22Rv1 (cell line): ENCODE results near the gene THAP11.
A peak's percentile ranks its signal among the peaks of the same experiment; 100 is the strongest.

Source experiments
- H3K27ac ChIP-seq: fragments of 450-650 bp; 2 replicates; pipeline ENCODE4 v1.5.1; 2017
- CTCF ChIP-seq: fragments of 450-650 bp; IDR thresholded peaks from 2 replicates; pipeline ENCODE4 v1.5.1; 2017; ENCODE audit warnings: mild to moderate bottlenecking
- ZFX ChIP-seq: fragments of 450-650 bp; IDR thresholded peaks from 2 replicates; pipeline ENCODE4 v1.6.1; 2017; ENCODE audit warnings: antibody characterized with exemption, borderline replicate concordance

Gene THAP11

DNA sequence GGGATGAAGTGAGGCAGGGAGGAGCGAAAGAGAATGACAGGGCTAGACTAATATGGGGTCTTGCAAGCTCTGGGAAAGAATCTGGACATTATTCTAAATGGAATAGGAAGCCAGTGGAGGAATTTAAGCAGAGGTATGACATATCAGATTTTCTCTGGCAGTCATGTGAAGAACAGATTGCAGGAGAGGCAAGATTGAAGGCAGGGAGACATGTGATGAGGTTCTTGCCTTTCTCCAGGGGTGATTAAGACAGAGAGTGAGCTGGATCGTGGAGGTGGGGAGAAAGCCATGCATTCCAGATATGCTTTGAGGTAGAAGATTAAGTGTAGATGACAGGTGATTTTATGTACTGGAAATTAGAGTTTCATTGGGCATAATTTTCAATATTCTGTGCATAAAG, 4.3 kb upstream of the THAP11 start:
- TF ChIP-seq CTCF (no peak), ZFX (no peak)
- H3K27ac ChIP-seq = no peak overlapping the region

DNA sequence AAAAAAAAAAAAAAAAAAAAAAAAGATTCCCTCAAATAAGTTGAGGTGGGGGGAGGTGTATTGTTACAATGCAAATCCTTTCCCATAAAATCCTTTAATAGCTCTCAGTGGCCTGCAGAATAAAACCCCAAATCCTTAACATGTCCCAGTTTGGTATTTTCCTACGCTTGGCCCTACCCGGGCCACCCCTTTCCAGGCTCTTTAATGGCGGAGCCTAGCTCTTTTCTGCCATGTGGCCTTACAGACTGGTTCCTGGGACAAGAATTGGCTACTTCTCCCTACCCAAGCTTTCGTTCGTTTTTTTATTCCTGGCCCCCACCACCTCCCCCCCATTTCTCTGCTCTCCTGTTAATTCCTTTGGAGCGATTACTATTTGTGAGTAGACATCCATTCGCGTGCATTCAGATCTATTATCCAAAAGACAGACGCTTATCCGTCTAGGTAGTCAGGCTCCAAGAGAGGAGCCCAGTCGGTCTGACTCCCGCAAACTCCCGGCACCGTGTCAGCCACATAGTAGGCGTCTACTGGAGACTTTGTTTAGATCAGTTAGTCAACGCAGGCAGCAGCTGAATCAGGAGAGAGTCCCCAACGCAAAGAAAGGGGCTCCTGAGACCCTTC, 813 bp upstream of the THAP11 start:
- peak overlapping the region; percentile 97 for H3K27ac ChIP-seq
- no peak for TF ChIP-seq ZFX
- no peak for TF ChIP-seq CTCF

DNA sequence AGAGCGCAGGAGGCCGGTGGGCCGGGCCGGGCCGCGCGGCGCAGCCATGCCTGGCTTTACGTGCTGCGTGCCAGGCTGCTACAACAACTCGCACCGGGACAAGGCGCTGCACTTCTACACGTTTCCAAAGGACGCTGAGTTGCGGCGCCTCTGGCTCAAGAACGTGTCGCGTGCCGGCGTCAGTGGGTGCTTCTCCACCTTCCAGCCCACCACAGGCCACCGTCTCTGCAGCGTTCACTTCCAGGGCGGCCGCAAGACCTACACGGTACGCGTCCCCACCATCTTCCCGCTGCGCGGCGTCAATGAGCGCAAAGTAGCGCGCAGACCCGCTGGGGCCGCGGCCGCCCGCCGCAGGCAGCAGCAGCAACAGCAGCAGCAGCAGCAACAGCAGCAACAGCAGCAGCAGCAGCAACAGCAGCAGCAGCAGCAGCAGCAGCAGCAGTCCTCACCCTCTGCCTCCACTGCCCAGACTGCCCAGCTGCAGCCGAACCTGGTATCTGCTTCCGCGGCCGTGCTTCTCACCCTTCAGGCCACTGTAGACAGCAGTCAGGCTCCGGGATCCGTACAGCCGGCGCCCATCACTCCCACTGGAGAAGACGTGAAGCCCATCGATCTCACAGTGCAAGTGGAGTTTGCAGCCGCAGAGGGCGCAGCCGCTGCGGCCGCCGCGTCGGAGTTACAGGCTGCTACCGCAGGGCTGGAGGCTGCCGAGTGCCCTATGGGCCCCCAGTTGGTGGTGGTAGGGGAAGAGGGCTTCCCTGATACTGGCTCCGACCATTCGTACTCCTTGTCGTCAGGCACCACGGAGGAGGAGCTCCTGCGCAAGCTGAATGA, 606 bp downstream of the THAP11 start:
- TF ChIP-seq ZFX (no peak), CTCF (no peak)
- H3K27ac ChIP-seq = peak overlapping the region; percentile 97

- peak overlapping the region; percentile 97 for H3K27ac ChIP-seq
- TF ChIP-seq ZFX (no peak), CTCF (no peak)
Measured at GRCh38 chr16:67843343-67843765, 1.2 kb downstream of the THAP11 start.

DNA sequence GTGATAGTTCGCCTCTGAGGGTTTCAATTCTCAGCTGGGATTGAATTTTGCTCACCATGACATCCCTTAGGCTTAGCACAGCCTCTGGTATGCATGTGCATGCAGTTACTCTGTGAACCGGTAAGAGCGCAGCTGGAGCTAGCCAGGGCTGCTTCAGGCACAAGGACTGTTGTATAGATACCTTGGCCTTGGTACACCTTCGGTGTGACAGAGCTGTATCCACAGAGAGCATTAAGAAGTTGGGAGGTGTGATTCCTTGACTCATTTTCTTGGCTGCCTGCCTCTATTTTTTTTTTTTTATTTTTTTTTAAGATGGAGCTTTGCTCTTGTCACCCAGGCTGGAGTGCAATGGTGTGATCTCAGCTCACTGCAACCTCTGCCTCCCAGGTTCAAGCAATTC, 2.4 kb downstream of the THAP11 start:
- TF ChIP-seq ZFX = no peak
- TF ChIP-seq CTCF = no peak
- H3K27ac ChIP-seq = peak overlapping the region; percentile 91; the same call in 1 of the 2 replicates

DNA sequence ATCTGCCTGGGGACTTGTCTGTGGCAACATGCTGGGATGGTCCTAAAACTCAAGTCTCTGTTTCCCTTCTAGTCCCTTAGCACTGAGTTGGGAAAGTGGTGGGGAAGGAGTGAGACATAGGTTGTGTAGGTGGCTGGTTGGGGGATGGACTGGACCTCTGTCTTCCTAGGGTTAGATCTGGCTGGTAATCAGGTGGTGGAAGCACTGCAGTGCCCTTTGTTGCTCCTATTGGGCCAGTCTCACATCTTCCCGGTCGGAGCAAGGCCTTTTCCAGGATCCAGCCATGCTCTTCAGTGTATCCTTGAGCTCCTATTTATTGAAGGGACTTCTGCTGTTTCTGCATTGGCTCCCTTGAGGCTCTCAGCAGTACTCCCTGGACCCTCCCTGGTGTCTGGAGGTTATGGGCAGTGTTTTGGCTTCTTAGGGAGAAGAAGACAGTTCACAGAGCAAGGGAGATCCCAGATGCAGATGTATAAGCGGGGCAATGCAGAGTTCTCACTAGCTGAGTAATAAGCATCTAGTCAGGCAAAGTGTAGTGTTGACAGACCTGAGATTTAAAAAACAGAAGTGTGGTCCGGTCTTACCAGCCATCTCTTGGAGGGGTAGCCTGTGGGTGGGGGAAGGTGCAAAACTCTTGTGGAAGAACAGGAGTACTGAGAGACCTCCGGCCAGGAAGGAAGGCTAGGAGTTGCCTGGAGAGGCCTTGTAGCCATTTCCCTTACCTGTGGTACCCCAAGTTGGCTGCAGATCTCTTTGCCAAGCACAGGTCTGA, 3.4 kb downstream of the THAP11 start:
- no peak for TF ChIP-seq ZFX
- no peak for TF ChIP-seq CTCF
- peak overlapping the region; percentile 91 for H3K27ac ChIP-seq

DNA sequence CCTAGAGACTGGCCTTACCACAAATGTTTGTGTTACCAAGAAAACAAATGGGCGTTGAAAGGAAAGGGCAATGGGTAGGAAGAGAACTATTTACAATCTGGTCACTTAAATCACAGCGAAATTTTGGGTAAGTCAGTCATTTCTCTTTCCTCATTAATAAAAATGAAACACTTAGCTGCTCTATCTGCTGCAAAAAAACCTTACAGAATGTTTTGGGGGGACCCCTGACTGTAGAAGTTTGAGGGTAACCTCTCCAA, 3.9 kb downstream of the THAP11 start:
- TF ChIP-seq CTCF = no peak
- TF ChIP-seq ZFX = no peak
- peak overlapping the region; percentile 91 for H3K27ac ChIP-seq
